Suppressor macrophage (primary cell): ENCODE results near the gene HRAS.
"Not testable (repeated sequence)": the region's sequence is repeated elsewhere in the genome, so short reads cannot be mapped to it uniquely, and the experiment has no call there.

Source experiments
- DNase-seq, 4 experiments: peaks; one replicate each; pipeline ENCODE4 v3.0.0-alpha.2; 2020 to 2022

The HRAS gene

GRCh38 chr11:532986-533585, 2.3 kb downstream of the HRAS start:
- DNase-seq = no peak

- DNase-seq = no peak
Observed at GRCh38 chr11:532527-532985, 2.8 kb downstream of the HRAS start.

GRCh38 chr11:531919-532526, 3.4 kb downstream of the HRAS start:
- DNase-seq = no peak

GRCh38 chr11:530960-531831, 4.2 kb downstream of the HRAS start:
- no peak for DNase-seq

- DNase-seq = no peak
Observed at GRCh38 chr11:529728-530411, 5.5 kb downstream of the HRAS start.

- DNase-seq = no peak
Observed at GRCh38 chr11:528815-529727, 6.3 kb downstream of the HRAS start.

- no peak for DNase-seq
Observed at GRCh38 chr11:528166-528814, 7.1 kb downstream of the HRAS start.

GRCh38 chr11:526192-526591, 9.2 kb downstream of the HRAS start:
- DNase-seq = no peak

GRCh38 chr11:521177-521688, 14.1 kb downstream of the HRAS start:
- DNase-seq = no peak

- DNase-seq = peak in 3 of 4 experiments; percentile 12 to 49 (median 42)
Observed at GRCh38 chr11:520428-521176, 14.8 kb downstream of the HRAS start.

GRCh38 chr11:518463-519202, 16.7 kb downstream of the HRAS start:
- peak; percentile 95 to 98 (median 98) for DNase-seq

GRCh38 chr11:516918-517685, 18.3 kb downstream of the HRAS start:
- DNase-seq = not testable (repeated sequence)

- no peak for DNase-seq
Observed at GRCh38 chr11:516400-516799, 19.0 kb downstream of the HRAS start.

- DNase-seq = no peak
Observed at GRCh38 chr11:515131-515530, 20.2 kb downstream of the HRAS start.

GRCh38 chr11:514606-515005, 20.8 kb downstream of the HRAS start:
- peak in 2 of 4 experiments; percentile 27 to 43 for DNase-seq

GRCh38 chr11:512761-513595, 22.4 kb downstream of the HRAS start:
- peak in 3 of 4 experiments; percentile 33 to 37 (median 36) for DNase-seq

- DNase-seq = no peak
Observed at GRCh38 chr11:508956-509355, 26.4 kb downstream of the HRAS start.
